ENCODE data around the gene RPS27L.
"Not testable (repeated sequence)": the region's sequence is repeated elsewhere in the genome, so short reads cannot be mapped to it uniquely, and the experiment has no call there.

The RPS27L gene

GRCh38 chr15:63135281-63135680, 22.0 kb downstream of the RPS27L start:
- DNase-seq: no peak

DNA sequence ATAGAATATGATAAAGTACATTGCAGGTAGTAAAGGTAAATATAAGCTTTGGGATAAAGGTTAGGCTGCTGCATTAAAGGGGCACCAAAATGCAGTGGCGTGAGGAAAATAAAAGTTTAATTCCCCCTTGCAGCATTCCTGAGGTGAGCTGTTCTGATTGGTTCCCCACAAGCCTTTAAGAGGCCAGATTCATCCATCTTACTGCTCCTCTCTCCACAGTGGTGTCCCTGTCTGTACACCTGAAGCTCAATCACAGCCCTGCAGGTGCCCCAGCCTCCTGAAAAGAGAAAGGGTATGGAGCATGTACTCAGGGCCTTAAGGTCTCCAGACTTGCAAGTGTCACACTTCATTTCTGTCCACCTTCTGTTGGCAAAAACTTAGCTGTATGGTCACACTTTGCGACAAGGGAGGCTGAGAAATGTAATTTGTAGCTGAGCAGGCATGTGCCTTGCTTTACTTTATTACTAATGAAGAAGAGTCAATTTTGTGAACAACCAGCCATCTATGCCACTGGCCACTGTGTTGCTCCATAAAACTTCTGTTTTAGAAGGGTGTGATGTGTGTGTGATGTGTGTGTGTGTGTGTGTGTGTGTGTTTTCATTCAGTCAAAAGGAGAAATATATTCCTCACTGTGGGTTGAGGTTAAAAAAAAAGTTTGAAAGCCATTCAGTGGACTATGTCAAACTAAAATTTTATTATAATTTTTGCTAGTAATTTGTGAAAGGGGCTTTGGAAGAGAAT, 22.9 kb downstream of the RPS27L start:
- DNase-seq: no peak

DNA sequence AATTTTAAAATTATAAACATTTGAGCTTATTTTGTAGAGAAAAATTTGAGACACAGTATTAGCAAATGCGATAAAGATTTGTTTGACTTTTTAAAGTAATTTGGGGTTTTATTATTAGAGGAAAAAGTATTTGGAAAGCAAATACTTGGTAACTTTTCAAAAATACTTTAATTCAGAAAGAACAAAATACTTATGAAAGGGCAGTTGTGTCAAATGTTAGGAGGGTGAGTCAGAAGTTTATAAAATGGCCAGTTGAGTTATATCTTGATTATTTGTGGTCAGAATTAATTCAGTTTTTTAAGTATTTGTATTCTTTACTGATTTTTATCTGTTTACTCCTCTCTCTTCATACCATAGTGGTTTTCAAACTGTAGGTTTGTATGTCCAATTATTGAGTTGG, 23.5 kb downstream of the RPS27L start:
- no peak for DNase-seq

- no peak for DNase-seq
These were observed 30.6 kb downstream of the RPS27L start for GRCh38 chr15:63126726-63127125.

DNA sequence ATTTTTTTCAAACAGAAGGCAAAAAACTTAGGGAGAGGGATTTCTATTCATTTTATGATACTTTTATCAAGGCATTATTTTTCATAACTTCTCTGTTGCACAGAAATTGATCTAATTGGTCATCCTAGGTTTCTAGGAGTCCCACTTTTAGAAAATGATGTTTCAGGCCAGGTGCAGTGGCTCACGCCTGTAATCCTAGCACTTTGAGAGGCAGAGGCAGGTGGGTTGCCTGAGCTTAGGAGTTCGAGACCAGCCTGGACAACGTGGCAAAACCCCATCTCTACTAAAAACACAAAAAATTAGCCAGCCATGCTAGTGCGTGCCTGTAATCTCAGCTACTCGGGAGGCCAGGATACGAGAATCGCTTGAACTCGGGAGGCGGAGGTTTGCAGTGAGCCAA, 32.8 kb downstream of the RPS27L start:
- no peak for DNase-seq

- peak; percentile 40 to 57 for DNase-seq
These were observed 35.0 kb downstream of the RPS27L start for GRCh38 chr15:63122002-63122875.

- DNase-seq: peak; percentile 76 to 83
These were observed 35.8 kb downstream of the RPS27L start, which contains the start of gene LACTB for GRCh38 chr15:63121382-63122001. Gene LACTB, plus strand, starts transcription at chr15:63121861. Its CDS starts 11 bp downstream, at chr15:63121872.

- DNase-seq: no peak
These were observed 38.4 kb downstream of the RPS27L start for GRCh38 chr15:63118854-63119253.

GRCh38 chr15:63114465-63114864, 42.8 kb downstream of the RPS27L start:
- DNase-seq: no peak

DNA sequence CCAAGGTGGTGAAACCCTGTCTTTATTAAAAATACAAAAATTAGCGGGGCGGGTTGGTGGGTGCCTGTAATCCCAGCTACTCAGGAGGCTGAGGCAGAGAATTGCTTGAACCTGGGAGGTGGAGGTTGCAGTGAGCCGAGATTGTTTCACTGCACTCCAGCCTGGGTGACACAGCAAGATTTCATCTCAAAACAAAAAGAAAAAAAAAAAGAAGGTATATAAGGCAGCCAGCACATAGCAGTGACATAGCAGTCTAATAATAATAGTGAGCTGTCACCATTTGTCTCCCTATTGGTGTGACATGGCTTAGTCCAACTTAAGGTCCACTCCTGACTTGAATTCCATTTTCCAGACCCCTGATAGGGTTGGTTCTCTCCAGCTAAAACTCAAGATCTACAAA, 44.4 kb downstream of the RPS27L start:
- no peak for DNase-seq

- no peak for DNase-seq
These were observed 45.8 kb downstream of the RPS27L start for GRCh38 chr15:63111481-63111880.

DNA sequence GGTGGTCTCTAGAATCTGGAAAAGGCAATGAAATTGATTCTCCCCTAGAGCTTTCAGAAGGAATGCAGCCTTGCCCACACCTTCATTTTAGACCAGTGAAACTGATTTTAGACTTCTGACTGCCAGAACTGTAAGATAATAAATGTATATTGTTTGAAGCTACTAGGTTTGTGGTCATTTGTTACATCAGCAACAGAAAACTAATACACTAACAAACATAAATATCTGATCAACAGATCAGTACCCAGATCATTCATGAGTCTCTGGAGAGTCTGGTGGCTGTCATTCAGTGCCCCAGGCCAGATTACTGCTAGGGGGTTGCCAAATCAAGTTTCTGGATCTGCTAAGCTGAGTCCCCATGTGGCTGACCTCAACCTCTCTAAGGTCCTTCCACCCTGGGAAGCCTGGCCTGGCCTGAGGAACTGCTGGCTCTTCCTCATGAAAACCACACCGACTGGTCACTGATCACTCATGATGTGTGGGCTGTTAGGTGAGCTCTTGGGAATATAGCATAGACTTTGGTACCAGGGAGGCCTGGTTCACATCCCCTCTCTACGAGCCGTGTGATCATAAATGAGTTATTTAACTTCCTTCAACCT, 46.8 kb downstream of the RPS27L start:
- DNase-seq: no peak

- DNase-seq: no peak
These were observed 47.4 kb downstream of the RPS27L start for GRCh38 chr15:63109920-63110319.

- DNase-seq: no peak
These were observed 47.8 kb downstream of the RPS27L start for GRCh38 chr15:63109498-63109897.

GRCh38 chr15:63107895-63108546, 49.3 kb downstream of the RPS27L start:
- DNase-seq: no peak

DNA sequence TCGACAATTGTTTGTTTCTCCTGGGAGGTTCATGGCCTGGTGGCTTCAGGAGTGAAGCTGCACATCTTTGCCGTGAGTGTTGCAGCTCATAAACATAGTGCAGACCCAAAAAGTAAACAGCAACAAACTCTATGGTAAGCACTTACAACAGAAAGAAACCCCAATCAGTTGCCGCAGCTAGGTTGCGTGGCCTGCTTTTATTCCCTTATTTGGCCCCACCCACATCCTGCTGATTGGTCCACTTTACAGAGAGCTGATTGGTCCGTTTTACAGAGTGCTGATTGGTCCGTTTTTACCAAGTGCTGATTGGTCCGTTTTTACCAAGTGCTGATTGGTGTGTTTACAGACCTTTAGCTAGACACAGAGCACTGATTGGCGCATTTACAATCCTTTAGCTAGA, 51.9 kb downstream of the RPS27L start:
- not testable (repeated sequence) for DNase-seq

GRCh38 chr15:63104727-63105126, 52.5 kb downstream of the RPS27L start:
- DNase-seq: no peak

DNA sequence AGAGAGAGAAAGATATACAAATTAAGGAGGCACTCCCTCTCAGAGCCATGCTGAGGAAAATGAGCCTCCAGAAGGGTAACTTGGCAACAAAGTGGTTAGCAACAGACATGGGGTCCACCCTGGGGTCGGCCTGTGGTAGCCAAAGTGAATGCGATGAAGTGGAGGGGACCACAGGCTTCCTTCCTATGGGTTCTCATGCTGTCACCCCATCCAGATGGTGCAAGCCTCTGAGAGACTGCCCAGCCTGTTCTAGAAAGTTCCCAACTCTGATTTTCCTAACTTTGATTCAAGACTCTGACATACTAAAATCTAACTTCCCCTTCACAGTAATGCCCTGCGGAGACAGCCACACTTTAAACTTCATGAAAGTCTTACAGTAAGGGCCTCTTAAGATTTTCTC, 53.9 kb downstream of the RPS27L start:
- no peak for DNase-seq

DNA sequence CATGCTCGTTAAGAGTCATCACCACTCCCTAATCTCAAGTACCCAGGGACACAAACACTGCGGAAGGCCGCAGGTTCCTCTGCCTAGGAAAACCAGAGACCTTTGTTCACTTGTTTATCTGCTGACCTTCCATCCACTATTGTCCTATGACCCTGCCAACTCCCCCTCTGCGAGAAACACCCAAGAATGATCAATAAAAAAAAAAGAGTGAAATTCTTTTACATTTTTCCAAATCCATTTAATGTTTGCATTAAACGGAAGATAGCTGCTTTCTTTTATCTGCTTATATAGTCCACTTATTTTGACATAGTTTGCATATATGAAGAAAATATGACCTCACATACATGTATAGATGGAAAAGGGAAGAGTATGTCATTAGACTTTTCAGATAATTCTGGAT, 57.7 kb downstream of the RPS27L start:
- DNase-seq: not testable (repeated sequence)

DNA sequence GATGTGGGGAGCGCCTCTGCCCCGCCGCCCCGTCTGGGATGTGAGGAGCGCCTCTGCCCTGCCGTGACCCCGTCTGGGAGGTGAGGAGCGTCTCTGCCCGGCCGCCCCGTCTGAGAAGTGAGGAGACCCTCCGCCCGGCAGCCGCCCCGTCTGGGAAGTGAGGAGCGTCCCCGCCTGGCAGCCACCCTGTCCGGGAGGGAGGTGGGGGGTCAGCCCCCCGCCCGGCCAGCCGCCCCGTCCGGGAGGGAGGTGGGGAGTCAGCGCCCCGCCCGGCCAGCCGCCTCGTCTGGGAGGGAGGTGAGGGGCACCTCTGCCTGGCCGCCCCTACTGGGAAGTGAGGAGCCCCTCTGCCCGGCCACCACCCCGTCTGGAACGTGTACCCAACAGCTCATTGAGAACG, 58.4 kb downstream of the RPS27L start:
- DNase-seq: not testable (repeated sequence)
